ENCODE results near the gene IL1RAP.

DNA sequence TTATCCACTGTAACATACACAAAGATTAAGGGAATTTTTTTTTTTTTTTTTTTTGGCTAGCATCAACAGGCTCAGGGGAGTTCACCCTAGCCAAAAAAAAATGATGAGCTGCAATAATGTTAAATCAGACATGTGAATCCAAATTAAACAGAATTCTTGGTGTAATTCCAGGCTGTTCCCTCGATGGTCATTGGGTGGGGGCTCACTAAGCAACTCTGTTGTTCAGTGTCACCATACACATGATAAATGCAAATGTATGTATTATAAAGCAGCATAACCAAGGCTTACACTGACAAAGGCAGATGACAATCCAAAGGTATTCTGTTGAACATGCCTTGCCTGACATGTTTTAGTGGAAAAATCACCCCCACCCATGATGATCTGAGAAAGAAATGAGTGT lies 29.0 kb downstream of the IL1RAP start:
- TF ChIP-seq, protein P1, sequence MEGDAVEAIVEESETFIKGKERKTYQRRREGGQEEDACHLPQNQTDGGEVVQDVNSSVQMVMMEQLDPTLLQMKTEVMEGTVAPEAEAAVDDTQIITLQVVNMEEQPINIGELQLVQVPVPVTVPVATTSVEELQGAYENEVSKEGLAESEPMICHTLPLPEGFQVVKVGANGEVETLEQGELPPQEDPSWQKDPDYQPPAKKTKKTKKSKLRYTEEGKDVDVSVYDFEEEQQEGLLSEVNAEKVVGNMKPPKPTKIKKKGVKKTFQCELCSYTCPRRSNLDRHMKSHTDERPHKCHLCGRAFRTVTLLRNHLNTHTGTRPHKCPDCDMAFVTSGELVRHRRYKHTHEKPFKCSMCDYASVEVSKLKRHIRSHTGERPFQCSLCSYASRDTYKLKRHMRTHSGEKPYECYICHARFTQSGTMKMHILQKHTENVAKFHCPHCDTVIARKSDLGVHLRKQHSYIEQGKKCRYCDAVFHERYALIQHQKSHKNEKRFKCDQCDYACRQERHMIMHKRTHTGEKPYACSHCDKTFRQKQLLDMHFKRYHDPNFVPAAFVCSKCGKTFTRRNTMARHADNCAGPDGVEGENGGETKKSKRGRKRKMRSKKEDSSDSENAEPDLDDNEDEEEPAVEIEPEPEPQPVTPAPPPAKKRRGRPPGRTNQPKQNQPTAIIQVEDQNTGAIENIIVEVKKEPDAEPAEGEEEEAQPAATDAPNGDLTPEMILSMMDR (IDR thresholded peaks at IDR 0.05): no peak
- no peak for TF ChIP-seq POLR2A (IDR thresholded peaks at IDR 0.05)

All from body of pancreas (tissue), 4 donors.